Measurements from ENCODE around the gene RPL22. TPM values are rescaled to one million over a fixed set of nuclear protein-coding genes. Genes with fewer than 3 reads are reported as not detected.
"Not testable (repeated sequence)": the region's sequence is repeated elsewhere in the genome, so short reads cannot be mapped to it uniquely, and the experiment has no call there.

RPL22 gene
- total and polyA plus RNA-seq, 4 donors = 38.9 to 105 (median 77.3) TPM

- not testable (repeated sequence) for H3K9ac ChIP-seq (ENCODE audit: low read depth in 1 of 2, low read length in 2 of 2); H3K27me3 ChIP-seq (ENCODE audit: control insufficient read depth in 4 of 4, insufficient read depth in 4 of 4, low read length in 3 of 4); H3K4me3 ChIP-seq (ENCODE audit: low read depth in 1 of 3, low read length in 3 of 3); H3K4me1 ChIP-seq (ENCODE audit: control insufficient read depth in 4 of 4, insufficient read depth in 4 of 4, low read length in 3 of 4); H3K27ac ChIP-seq (ENCODE audit: low read depth in 1 of 2, low read length in 2 of 2); DNase-seq (ENCODE audit: low spot score); H3K9me3 ChIP-seq (ENCODE audit: control insufficient read depth in 4 of 4, low read length in 3 of 4)
- H3K36me3 ChIP-seq (ENCODE audit: control insufficient read depth in 4 of 4, insufficient read depth in 3 of 4, low read depth in 1 of 4, low read length in 3 of 4) = peaks cover 0 to 25% (median 13%) of the 10 kb centered on the region in 4 donors
- WGBS = 94% methylated on average over 11 of the region's 11 CpGs
Observed at GRCh38 chr1:6219641-6220040, 20.2 kb upstream of the RPL22 start.

- Histone ChIP-seq H3K27ac (ENCODE audit: low read depth in 1 of 2, low read length in 2 of 2) (no peak overlapping the region), H3K9ac (ENCODE audit: low read depth in 1 of 2, low read length in 2 of 2) (no peak overlapping the region), H3K9me3 (ENCODE audit: control insufficient read depth in 4 of 4, low read length in 3 of 4) (no peaks in the 10 kb centered on the region), H3K4me3 (ENCODE audit: low read depth in 1 of 3, low read length in 3 of 3) (no peak overlapping the region), H3K27me3 (ENCODE audit: control insufficient read depth in 4 of 4, insufficient read depth in 4 of 4, low read length in 3 of 4) (no peaks in the 10 kb centered on the region), H3K4me1 (ENCODE audit: control insufficient read depth in 4 of 4, insufficient read depth in 4 of 4, low read length in 3 of 4) (no peaks in the 10 kb centered on the region), H3K36me3 (ENCODE audit: control insufficient read depth in 4 of 4, insufficient read depth in 3 of 4, low read depth in 1 of 4, low read length in 3 of 4) (peaks cover 0 to 14% (median 3%) of the 10 kb centered on the region in 4 donors)
- TF ChIP-seq MAX (IDR thresholded peaks at IDR 0.05) (no peak), FOXA2 (IDR thresholded peaks at IDR 0.05) (no peak), TAF1 (conservative IDR thresholded peaks at IDR 0.05) (no peak), RXRA (IDR thresholded peaks at IDR 0.05) (no peak), ATF3 (IDR thresholded peaks at IDR 0.05) (no peak), RAD21 (IDR thresholded peaks at IDR 0.05) (no peak), NR2F2 (IDR thresholded peaks at IDR 0.05) (no peak), HNF4G (IDR thresholded peaks at IDR 0.05) (no peak), FOXA1 (IDR thresholded peaks at IDR 0.05) (no peak), HNF4A (conservative IDR thresholded peaks at IDR 0.05) (no peak), YY1 (IDR thresholded peaks at IDR 0.05) (no peak), CTCF (IDR thresholded peaks at IDR 0.05; ENCODE audit: low read depth, low read length, missing input control) (no peak), GABPA (IDR thresholded peaks at IDR 0.05 in 1 of 2, conservative IDR thresholded peaks at IDR 0.05 in 1 of 2) (no peak), SP1 (IDR thresholded peaks at IDR 0.05) (no peak), REST (IDR thresholded peaks at IDR 0.05) (no peak), EGR1 (IDR thresholded peaks at IDR 0.05; ENCODE audit: low read depth in 2 of 2) (no peak), JUND (IDR thresholded peaks at IDR 0.05) (no peak)
- 91% methylated on average over 16 of the region's 16 CpGs for WGBS
- DNase-seq (ENCODE audit: low spot score) = no peak
Observed at GRCh38 chr1:6218375-6219164, 19.2 kb upstream of the RPL22 start.
